HepG2 (cell line): Measurements from ENCODE around the gene HCFC1. TPM values are rescaled to one million over a fixed set of nuclear protein-coding genes. Genes with fewer than 3 reads are reported as not detected.

ENCODE experiments used
- ATAC-seq: fragments of 200-7000 bp; cut with Tn5 transposase; 3 replicates; pipeline ENCODE4 v1.9.1; 2020; ENCODE audit warnings: mild to moderate bottlenecking, moderate library complexity
- BruUV-seq: library from RNA; stranded (reverse); fragments of 400-500 nt; replicated peaks from 2 replicates; lab custom pipeline; 2021; lab: Mats Ljungman, UMichigan
- CTCF ChIA-PET: fragments of 300-600 bp; formaldehyde crosslinking; extraction: SDS; loops from one replicate; lab custom pipeline; 2021; ENCODE audit warnings: low total read pairs, inconsistent platforms, low intra/inter-chr PET ratio; lab: Yijun Ruan, JAX
- POLR2A ChIA-PET: fragments of 350-600 bp; sonication (Branson Sonifier 250); formaldehyde crosslinking; loops from one replicate; lab custom pipeline; 2020; ENCODE audit warnings: antibody characterized with exemption, inconsistent platforms; lab: Yijun Ruan, JAX
- DNase-seq: peaks from one replicate; pipeline ENCODE4 v3.0.0-alpha.2; 2015; ENCODE audit warnings: low spot score
- FAIRE-seq: peaks from 3 replicates; lab custom pipeline; 2011; peaks lifted over from hg19 to GRCh38; lab: Jason Lieb, UNC
- H2AFZ ChIP-seq: one replicate; pipeline ENCODE4 v1.6.1; 2011; ENCODE audit warnings: low read length, inconsistent platforms
- H3K27ac ChIP-seq: fragments of 300-600 bp; 3 replicates; pipeline ENCODE4 v1.8.0; 2011; ENCODE audit warnings: mixed run types, mild to moderate bottlenecking, mixed read lengths, low read length, inconsistent platforms; ENCODE audit not compliant: insufficient read depth; ENCODE audit errors: extremely low read length
- H3K27me3 ChIP-seq, 2 experiments: fragments of 200-600 bp in 1 of 2; 2 replicates in 1 of 2; 3 replicates in 1 of 2; pipeline versions ENCODE4 v1.6.0 to v1.8.0; 2011; ENCODE audit warnings: low read length in 2 of 2, mild to moderate bottlenecking in 2 of 2, moderate library complexity in 2 of 2, inconsistent platforms in 1 of 2; ENCODE audit not compliant: insufficient read depth in 2 of 2, control insufficient read depth in 1 of 2
- H3K36me3 ChIP-seq, 2 experiments: fragments of 200-600 bp in 1 of 2; replicated peaks in 1 of 2; 2 replicates in 1 of 2; 3 replicates in 1 of 2; pipeline versions ENCODE4 v1.5.1 to v1.8.0; 2011; ENCODE audit warnings: low read length in 2 of 2, inconsistent platforms in 1 of 2; ENCODE audit not compliant: insufficient read depth in 2 of 2, control insufficient read depth in 1 of 2
- H3K4me1 ChIP-seq: 2 replicates; pipeline ENCODE4 v1.5.1; 2012; ENCODE audit warnings: low read length, inconsistent platforms; ENCODE audit not compliant: insufficient read depth
- H3K4me2 ChIP-seq: 2 replicates; pipeline ENCODE4 v1.6.0; 2011; ENCODE audit warnings: low read depth, low read length, inconsistent platforms
- H3K4me3 ChIP-seq, 3 experiments: fragments of 200-600 bp in 1 of 3; sonication (generic), shearing (Covaris generic) in 1 of 3; replicated peaks in 1 of 3; 2 replicates each; pipeline ENCODE4 v1.5.1; 2011 to 2016; ENCODE audit warnings: low read length in 3 of 3, inconsistent platforms in 2 of 3, low read depth in 2 of 3, mild to moderate bottlenecking in 2 of 3, control low read depth in 1 of 3, mixed read lengths in 1 of 3; ENCODE audit not compliant: insufficient read depth in 1 of 3
- H3K79me2 ChIP-seq: one replicate; pipeline ENCODE4 v1.6.1; 2011; ENCODE audit warnings: low read length, inconsistent platforms; ENCODE audit not compliant: insufficient read depth
- H3K9ac ChIP-seq: 2 replicates; pipeline ENCODE4 v1.6.0; 2011; ENCODE audit warnings: mild to moderate bottlenecking, low read depth, low read length, inconsistent platforms; ENCODE audit not compliant: insufficient read depth
- H3K9me3 ChIP-seq: 2 replicates; pipeline ENCODE4 v1.5.1; 2012; ENCODE audit warnings: mild to moderate bottlenecking, low read length
- H4K20me1 ChIP-seq: 2 replicates; pipeline ENCODE4 v1.6.0; 2011; ENCODE audit warnings: inconsistent platforms, mild to moderate bottlenecking, low read length, moderate library complexity; ENCODE audit not compliant: insufficient read depth
- DRAP1 ChIP-seq: IDR thresholded peaks from 2 replicates; pipeline ENCODE4 v1.6.1; 2016; ENCODE audit warnings: missing genetic modification reagents, missing compliant biosample characterization
- GABPB1 ChIP-seq: IDR thresholded peaks from 2 replicates; pipeline ENCODE4 v1.6.1; 2016; ENCODE audit warnings: mild to moderate bottlenecking, missing genetic modification reagents, moderate library complexity, missing compliant biosample characterization
- JARID2 ChIP-seq: sonication (generic); formaldehyde crosslinking; IDR thresholded peaks from 2 replicates; pipeline ENCODE4 v1.8.1; 2023; ENCODE audit warnings: missing genetic modification reagents, inconsistent platforms; ENCODE audit not compliant: insufficient replicate concordance
- KDM2A ChIP-seq: sonication (generic); formaldehyde crosslinking; IDR thresholded peaks from 2 replicates; pipeline ENCODE4 v1.4.0; 2020; ENCODE audit warnings: low read depth, missing genetic modification reagents, borderline replicate concordance
- KDM4B ChIP-seq: sonication (generic); formaldehyde crosslinking; IDR thresholded peaks from 2 replicates; pipeline ENCODE4 v1.4.0; 2020; ENCODE audit warnings: missing genetic modification reagents
- MAFK ChIP-seq, 2 experiments: IDR thresholded peaks in 1 of 2; conservative IDR thresholded peaks in 1 of 2; 2 replicates each; pipeline ENCODE4 v1.6.1; 2011; ENCODE audit warnings: improper control_type of control experiment in 2 of 2, low read length in 2 of 2
- NKX3-1 ChIP-seq: sonication (generic); formaldehyde crosslinking; IDR thresholded peaks from 2 replicates; pipeline ENCODE4 v1.5.0; 2020; ENCODE audit warnings: missing genetic modification reagents
- NONO ChIP-seq, 2 experiments: fragments of 450-650 bp in 1 of 2; sonication (generic) in 1 of 2; formaldehyde crosslinking in 1 of 2; IDR thresholded peaks in 1 of 2; conservative IDR thresholded peaks in 1 of 2; 2 replicates each; pipeline versions ENCODE4 v1.6.1 to v1.8.0; 2017 to 2022; ENCODE audit warnings: mild to moderate bottlenecking in 1 of 2, missing genetic modification reagents in 1 of 2, moderate library complexity in 1 of 2
- PITX1 ChIP-seq: sonication (generic); formaldehyde crosslinking; IDR thresholded peaks from 2 replicates; pipeline ENCODE4 v1.5.1; 2020; ENCODE audit warnings: mild to moderate bottlenecking, missing genetic modification reagents
- SMAD9 ChIP-seq: sonication (generic); formaldehyde crosslinking; IDR thresholded peaks from 2 replicates; pipeline ENCODE4 v1.5.1; 2020; ENCODE audit warnings: mild to moderate bottlenecking, missing genetic modification reagents
- SMARCC2 ChIP-seq: fragments of 450-650 bp; IDR thresholded peaks from 2 replicates; pipeline ENCODE4 v1.6.1; 2017; ENCODE audit warnings: antibody characterized with exemption, mild to moderate bottlenecking
- SRSF9 ChIP-seq: fragments of 200-400 bp; formaldehyde crosslinking; IDR thresholded peaks from 2 replicates; pipeline ENCODE4 v1.6.1; 2018; ENCODE audit warnings: borderline replicate concordance, mild to moderate bottlenecking, low read depth, low read length; ENCODE audit not compliant: insufficient read depth, poor library complexity, severe bottlenecking
- U2AF2 ChIP-seq: fragments of 200-400 bp; formaldehyde crosslinking; IDR thresholded peaks from 2 replicates; pipeline ENCODE4 v1.6.1; 2017; ENCODE audit warnings: low read depth, mild to moderate bottlenecking, low read length
- YEATS2 ChIP-seq: sonication (generic); formaldehyde crosslinking; IDR thresholded peaks from 2 replicates; pipeline ENCODE4 v1.4.0; 2020; ENCODE audit warnings: missing genetic modification reagents, borderline replicate concordance
- ZFP41 ChIP-seq: sonication (generic); formaldehyde crosslinking; IDR thresholded peaks from 2 replicates; pipeline ENCODE4 v1.4.0; 2020; ENCODE audit warnings: mild to moderate bottlenecking, missing genetic modification reagents, borderline replicate concordance
- ZNF619 ChIP-seq: sonication (generic); formaldehyde crosslinking; IDR thresholded peaks from 2 replicates; pipeline ENCODE4 v1.4.0; 2020; ENCODE audit warnings: mild to moderate bottlenecking, missing genetic modification reagents
- ZNF816 ChIP-seq: sonication (generic); formaldehyde crosslinking; IDR thresholded peaks from 2 replicates; pipeline ENCODE4 v1.8.0; 2022; ENCODE audit warnings: missing genetic modification reagents, mild to moderate bottlenecking, borderline replicate concordance
- ZNF83 ChIP-seq: sonication (generic); formaldehyde crosslinking; IDR thresholded peaks from 2 replicates; pipeline ENCODE4 v1.4.0; 2020; ENCODE audit warnings: missing genetic modification reagents, mild to moderate bottlenecking, borderline replicate concordance
- ZSCAN22 ChIP-seq: sonication (generic); formaldehyde crosslinking; IDR thresholded peaks from 2 replicates; pipeline ENCODE4 v1.4.0; 2020; ENCODE audit warnings: mild to moderate bottlenecking, missing genetic modification reagents
- WGBS: methylation state at CpG from one replicate; pipeline ENCODE4 v1.1.6; 2017; ENCODE audit warnings: low lambda C conversion rate; 5-methylcytosine and 5-hydroxymethylcytosine counted together
- in situ Hi-C: cut with HindIII; loops from 2 replicates; pipeline ENCODE4 v1.10.0; 2017; ENCODE audit warnings: low pct_unique_long_range_greater_than_20kb; ENCODE audit not compliant: extremely low pct_ligation_motif_present
- intact Hi-C: fragments of 100-400 bp; cut with micrococcal nuclease; formaldehyde crosslinking; loops from one replicate; pipeline ENCODE4 v1.10.0; 2022; ENCODE audit not compliant: unreplicated experiment
- polyA plus RNA-seq, 8 experiments: library from polyadenylated mRNA; depleted of rRNA in 3 of 8; stranded (reverse) in 7 of 8; unstranded in 1 of 8; fragments of >200 nt; fragmentation: Illumina TruSeq in 4 of 8; extraction: Trizol in 4 of 8; gene quantifications; 2 replicates each; pipeline versions ENCODE4 v1.2.1 to v1.2.3, GENCODE V29; 2011 to 2016; ENCODE audit warnings: low read depth in 4 of 8, missing spikeins in 1 of 8, mixed read lengths in 1 of 8; ENCODE audit not compliant: insufficient read depth in 1 of 8
- total RNA-seq, 5 experiments: library from RNA; depleted of rRNA; stranded (reverse); fragments of >200 nt; fragmentation: Illumina TruSeq; extraction: Trizol; gene quantifications; 2 replicates each; pipeline ENCODE4 v1.2.3, GENCODE V29; 2016; ENCODE audit warnings: low read depth in 1 of 5
- TF ChIP-seq, protein P1 (sequence below): sonication (generic); formaldehyde crosslinking; IDR thresholded peaks from 2 replicates; pipeline ENCODE4 v1.4.0; 2020; ENCODE audit warnings: missing genetic modification reagents, borderline replicate concordance
- TF ChIP-seq, protein P2 (sequence below): sonication (generic); formaldehyde crosslinking; IDR thresholded peaks from 2 replicates; pipeline ENCODE4 v1.4.0; 2020; ENCODE audit warnings: mild to moderate bottlenecking, missing genetic modification reagents
- TF ChIP-seq, protein P3 (sequence below): IDR thresholded peaks from 2 replicates; pipeline ENCODE4 v1.6.1; 2016

Gene HCFC1
- total and polyA plus RNA-seq, 2 of the 13 experiments (the other 11 are each of a cell fraction or from before 2014, with no cell fraction given): 5.8 to 17.8 TPM

DNA sequence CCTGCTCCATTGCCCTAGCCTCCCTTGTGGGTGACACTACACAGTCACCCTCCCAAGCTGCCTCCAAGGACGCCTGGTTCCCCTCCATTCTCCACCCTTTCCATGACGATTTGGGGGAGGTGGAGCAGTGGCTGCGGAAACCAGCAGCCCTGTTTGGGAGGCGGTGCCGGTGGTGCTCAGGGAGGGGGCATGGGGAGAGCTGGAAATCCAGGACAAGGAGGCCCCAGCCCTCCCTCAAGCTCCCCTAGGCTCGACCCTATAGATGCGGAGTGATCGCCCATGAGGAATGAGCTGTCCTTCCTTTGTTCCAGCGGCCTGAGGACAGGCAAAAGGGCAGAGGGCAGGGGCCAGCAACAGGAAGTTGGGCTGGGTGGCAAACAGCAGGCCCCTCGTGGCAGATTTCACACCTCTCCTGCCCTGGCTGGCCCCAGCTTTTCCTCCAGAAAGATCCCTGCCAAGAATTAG is 23.6 kb downstream of the HCFC1 start:
- no peaks in the 10 kb centered on the region for H3K79me2 ChIP-seq
- WGBS: 0% methylated on average over 2 of the region's 10 CpGs
- peaks cover 6 to 23% of the 10 kb centered on the region in 2 experiments; a peak in 4 of 5 replicates for H3K36me3 ChIP-seq
- H3K9me3 ChIP-seq: no peaks in the 10 kb centered on the region
- ChIA-PET POLR2A (interaction anchor here (1.0 to 5.8 kb wide), 6 partner anchors 13 to 184 kb away, joined by 3 to 82 read pairs (median 8); partner anchors contain the start of genes HCFC1, NAA10 and PLXNB3), CTCF (interaction anchor here (0.7 to 3.6 kb wide), 2 partner anchors 24 to 184 kb away, joined by 3 to 29 read pairs; partner anchors contain the start of gene PLXNB3)
- no peak overlapping the region for H3K4me3 ChIP-seq
- H3K4me2 ChIP-seq: no peak overlapping the region
- ATAC-seq: peak; percentile 5; the same call in 2 of the 3 replicates
- in situ Hi-C loops: no loop called here
- no peak overlapping the region for H2AFZ ChIP-seq
- BruUV-seq: TSS peak; percentile 47
- FAIRE-seq: peak; percentile 75
- intact Hi-C loops: loop anchor here (10.0 kb wide), 1 partner anchor 183 kb away; the partner anchor contains the start of gene PLXNB3
- H3K27me3 ChIP-seq: no peaks in the 10 kb centered on the region
- H3K4me1 ChIP-seq: peaks cover 47% of the 10 kb centered on the region
- DNase-seq: peak; percentile 45
- 0 out of 2 replicates have a peak overlapping the region, but pooled peaks have one; percentile 29 for H3K9ac ChIP-seq
- no peaks in the 10 kb centered on the region for H4K20me1 ChIP-seq
- peak overlapping the region; percentile 72 for H3K27ac ChIP-seq
- TF ChIP-seq SMARCC2 (no peak), SRSF9 (no peak), GABPB1 (peak; percentile 82), ZFP41 (CRISPR knock-in tag) (no peak), SMAD9 (no peak), DRAP1 (CRISPR knock-in tag) (no peak), ZNF816 (CRISPR knock-in tag) (peak; percentile 37; the same call in 1 of the 2 replicates), ZSCAN22 (CRISPR knock-in tag) (no peak), NONO (IDR thresholded peaks at IDR 0.05) (no peak), NONO (CRISPR knock-in tag; conservative IDR thresholded peaks at IDR 0.05) (no peak), U2AF2 (no peak), NKX3-1 (CRISPR knock-in tag) (no peak), KDM4B (CRISPR knock-in tag) (no peak), PITX1 (CRISPR knock-in tag) (no peak), MAFK (conservative IDR thresholded peaks at IDR 0.05 in 1 of 2, IDR thresholded peaks at IDR 0.05 in 1 of 2; ENCODE audit: low read length in 2 of 2) (no peak), ZNF83 (CRISPR knock-in tag) (no peak), YEATS2 (no peak), ZNF619 (CRISPR knock-in tag) (no peak), JARID2 (CRISPR knock-in tag) (no peak), KDM2A (CRISPR knock-in tag) (no peak)
- TF ChIP-seq, protein P1, sequence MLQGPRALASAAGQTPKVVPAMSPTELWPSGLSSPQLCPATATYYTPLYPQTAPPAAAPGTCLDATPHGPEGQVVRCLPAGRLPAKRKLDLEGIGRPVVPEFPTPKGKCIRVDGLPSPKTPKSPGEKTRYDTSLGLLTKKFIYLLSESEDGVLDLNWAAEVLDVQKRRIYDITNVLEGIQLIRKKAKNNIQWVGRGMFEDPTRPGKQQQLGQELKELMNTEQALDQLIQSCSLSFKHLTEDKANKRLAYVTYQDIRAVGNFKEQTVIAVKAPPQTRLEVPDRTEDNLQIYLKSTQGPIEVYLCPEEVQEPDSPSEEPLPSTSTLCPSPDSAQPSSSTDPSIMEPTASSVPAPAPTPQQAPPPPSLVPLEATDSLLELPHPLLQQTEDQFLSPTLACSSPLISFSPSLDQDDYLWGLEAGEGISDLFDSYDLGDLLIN (CRISPR knock-in tag): no peak
- TF ChIP-seq, protein P2, sequence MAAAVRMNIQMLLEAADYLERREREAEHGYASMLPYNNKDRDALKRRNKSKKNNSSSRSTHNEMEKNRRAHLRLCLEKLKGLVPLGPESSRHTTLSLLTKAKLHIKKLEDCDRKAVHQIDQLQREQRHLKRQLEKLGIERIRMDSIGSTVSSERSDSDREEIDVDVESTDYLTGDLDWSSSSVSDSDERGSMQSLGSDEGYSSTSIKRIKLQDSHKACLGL (CRISPR knock-in tag): no peak
- TF ChIP-seq, protein P3, sequence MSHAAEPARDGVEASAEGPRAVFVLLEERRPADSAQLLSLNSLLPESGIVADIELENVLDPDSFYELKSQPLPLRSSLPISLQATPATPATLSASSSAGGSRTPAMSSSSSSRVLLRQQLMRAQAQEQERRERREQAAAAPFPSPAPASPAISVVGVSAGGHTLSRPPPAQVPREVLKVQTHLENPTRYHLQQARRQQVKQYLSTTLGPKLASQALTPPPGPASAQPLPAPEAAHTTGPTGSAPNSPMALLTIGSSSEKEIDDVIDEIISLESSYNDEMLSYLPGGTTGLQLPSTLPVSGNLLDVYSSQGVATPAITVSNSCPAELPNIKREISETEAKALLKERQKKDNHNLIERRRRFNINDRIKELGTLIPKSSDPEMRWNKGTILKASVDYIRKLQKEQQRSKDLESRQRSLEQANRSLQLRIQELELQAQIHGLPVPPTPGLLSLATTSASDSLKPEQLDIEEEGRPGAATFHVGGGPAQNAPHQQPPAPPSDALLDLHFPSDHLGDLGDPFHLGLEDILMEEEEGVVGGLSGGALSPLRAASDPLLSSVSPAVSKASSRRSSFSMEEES (CRISPR knock-in tag): no peak
